BE2C (cell line): Measurements from ENCODE around the gene MYO18B.

ENCODE experiments used
- DNase-seq: peaks from one replicate; pipeline ENCODE4 v3.0.0-alpha.2; 2020
- H3K27me3 ChIP-seq: fragments of 250-450 bp; sonication (Bioruptor Pico); 2 replicates; pipeline ENCODE4 v1.5.1; 2020; ENCODE audit warnings: mild to moderate bottlenecking
- H3K36me3 ChIP-seq: fragments of 250-450 bp; sonication (Bioruptor Pico); 2 replicates; pipeline ENCODE4 v1.5.1; 2020; ENCODE audit warnings: mild to moderate bottlenecking
- H3K4me1 ChIP-seq: fragments of 250-450 bp; sonication (Bioruptor Pico); 2 replicates; pipeline ENCODE4 v1.5.1; 2020
- H3K4me3 ChIP-seq: 2 replicates; pipeline ENCODE4 v1.5.1; 2011; ENCODE audit warnings: low read depth, low read length
- H3K9me3 ChIP-seq: fragments of 250-450 bp; sonication (Bioruptor Pico); 2 replicates; pipeline ENCODE4 v1.5.1; 2020
- TF ChIP-seq, protein P1 (sequence below): IDR thresholded peaks from 2 replicates; pipeline ENCODE4 v1.5.1; 2012; ENCODE audit warnings: mild to moderate bottlenecking, low read depth, low read length

The MYO18B gene

DNA sequence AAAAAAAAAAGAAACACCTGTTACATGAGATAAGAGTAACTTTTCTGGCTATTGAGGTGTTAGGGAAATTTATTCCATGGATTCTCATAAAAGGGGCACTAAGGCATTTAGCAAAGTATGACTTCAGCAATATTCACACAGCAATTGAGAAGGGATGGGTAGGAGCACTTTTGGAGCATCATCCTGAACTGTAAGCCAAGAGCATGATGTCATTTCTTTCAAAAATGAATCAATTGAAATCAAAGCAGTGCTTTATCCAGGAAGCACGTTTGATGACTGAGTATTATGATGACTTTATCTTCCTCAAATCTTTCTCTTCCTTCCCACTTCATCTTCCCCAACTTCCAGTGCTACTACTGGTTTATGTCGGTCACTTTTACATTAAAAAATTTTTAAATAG, 140.4 kb downstream of the MYO18B start:
- TF ChIP-seq, protein P1, sequence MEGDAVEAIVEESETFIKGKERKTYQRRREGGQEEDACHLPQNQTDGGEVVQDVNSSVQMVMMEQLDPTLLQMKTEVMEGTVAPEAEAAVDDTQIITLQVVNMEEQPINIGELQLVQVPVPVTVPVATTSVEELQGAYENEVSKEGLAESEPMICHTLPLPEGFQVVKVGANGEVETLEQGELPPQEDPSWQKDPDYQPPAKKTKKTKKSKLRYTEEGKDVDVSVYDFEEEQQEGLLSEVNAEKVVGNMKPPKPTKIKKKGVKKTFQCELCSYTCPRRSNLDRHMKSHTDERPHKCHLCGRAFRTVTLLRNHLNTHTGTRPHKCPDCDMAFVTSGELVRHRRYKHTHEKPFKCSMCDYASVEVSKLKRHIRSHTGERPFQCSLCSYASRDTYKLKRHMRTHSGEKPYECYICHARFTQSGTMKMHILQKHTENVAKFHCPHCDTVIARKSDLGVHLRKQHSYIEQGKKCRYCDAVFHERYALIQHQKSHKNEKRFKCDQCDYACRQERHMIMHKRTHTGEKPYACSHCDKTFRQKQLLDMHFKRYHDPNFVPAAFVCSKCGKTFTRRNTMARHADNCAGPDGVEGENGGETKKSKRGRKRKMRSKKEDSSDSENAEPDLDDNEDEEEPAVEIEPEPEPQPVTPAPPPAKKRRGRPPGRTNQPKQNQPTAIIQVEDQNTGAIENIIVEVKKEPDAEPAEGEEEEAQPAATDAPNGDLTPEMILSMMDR, result no peak
- H3K27me3 ChIP-seq, result no peaks in the 10 kb centered on the region
- no peak for DNase-seq
- no peaks in the 10 kb centered on the region for H3K9me3 ChIP-seq
- no peaks in the 10 kb centered on the region for H3K4me1 ChIP-seq
- no peaks in the 10 kb centered on the region for H3K36me3 ChIP-seq
- no peak overlapping the region for H3K4me3 ChIP-seq

DNA sequence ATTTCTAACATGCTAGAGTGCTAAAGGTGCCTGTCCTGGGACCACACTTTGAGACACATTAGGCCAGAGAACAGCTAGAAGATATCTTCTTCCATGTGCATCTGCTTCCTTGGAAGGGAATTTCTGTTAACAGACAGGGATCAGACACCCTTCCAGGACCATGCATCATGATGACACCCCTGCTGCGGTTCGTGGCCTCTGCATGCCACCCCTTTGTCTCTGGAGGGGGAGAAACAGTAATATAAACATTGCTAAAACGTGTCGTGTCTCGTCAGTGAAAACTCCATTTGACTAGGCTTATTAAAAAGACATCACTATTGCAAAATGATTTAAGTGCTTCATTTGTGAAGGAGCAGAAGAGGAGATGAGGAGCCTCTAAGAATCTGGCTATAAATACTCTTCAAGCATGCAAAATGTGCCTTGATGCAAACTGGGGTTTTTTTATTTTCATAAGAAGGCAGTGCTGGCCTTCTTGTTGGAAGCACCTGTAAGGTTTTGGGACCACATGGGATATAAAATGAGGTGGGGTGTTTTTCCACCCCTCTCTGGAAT, 141.6 kb downstream of the MYO18B start:
- H3K27me3 ChIP-seq, result no peaks in the 10 kb centered on the region
- H3K36me3 ChIP-seq, result no peaks in the 10 kb centered on the region
- DNase-seq, result no peak
- H3K4me1 ChIP-seq, result no peaks in the 10 kb centered on the region
- no peak overlapping the region for H3K4me3 ChIP-seq
- TF ChIP-seq, protein P1, result no peak
- H3K9me3 ChIP-seq, result no peaks in the 10 kb centered on the region

DNA sequence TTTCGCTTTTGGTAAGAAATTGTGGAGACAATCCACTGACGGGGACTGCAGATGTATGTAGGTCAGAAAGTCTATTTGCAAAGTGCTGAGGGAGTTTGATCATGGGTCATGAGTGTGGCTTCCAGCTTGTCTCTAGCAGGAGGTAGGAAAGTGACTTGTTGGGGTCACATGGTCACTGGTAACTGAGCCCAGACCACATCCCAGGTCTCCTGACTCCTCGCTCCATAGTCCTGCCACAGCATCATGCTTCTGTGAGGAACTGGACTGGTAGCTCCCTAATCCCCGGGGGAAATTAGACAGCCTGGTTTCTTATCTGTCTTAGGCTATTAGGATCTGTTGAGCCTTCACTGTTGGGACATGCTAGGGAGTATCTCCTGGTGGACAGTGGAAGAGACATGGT, 142.1 kb downstream of the MYO18B start:
- Histone ChIP-seq H3K9me3 (no peaks in the 10 kb centered on the region), H3K27me3 (no peaks in the 10 kb centered on the region), H3K36me3 (no peaks in the 10 kb centered on the region), H3K4me3 (no peak overlapping the region), H3K4me1 (no peaks in the 10 kb centered on the region)
- TF ChIP-seq, protein P1, result no peak
- peak; percentile 43 for DNase-seq

DNA sequence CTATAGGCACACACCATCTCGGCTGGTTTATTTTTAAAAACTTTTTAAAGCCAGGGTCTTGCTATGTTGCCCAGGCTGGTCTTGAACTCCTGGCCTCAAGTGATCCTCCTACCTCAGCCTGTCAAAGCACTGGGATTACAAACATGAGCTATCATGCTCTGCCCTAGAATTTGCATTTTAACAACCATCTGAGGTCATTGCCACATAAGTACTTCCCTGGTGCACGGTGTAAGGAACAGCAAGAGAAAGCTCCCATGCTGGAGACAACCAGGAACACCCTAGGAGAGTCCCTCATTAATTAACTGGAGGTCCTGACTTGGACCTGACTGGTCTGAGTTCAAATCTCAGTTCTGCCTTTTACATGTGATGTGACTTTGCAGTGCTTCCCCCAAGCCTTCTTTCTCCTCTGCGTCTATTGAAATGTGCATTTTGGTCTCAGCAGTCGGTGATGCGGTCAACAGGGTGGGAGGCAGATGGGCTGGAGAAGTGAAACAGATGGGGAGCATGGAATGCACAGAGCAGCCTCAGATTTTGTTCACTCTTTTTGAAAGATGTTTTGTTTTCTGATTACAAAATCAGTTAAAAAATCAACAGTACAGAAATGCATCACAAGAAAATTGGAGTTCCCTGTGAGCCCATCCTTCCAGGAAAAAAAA, 146.5 kb downstream of the MYO18B start:
- TF ChIP-seq, protein P1, result no peak
- no peaks in the 10 kb centered on the region for H3K27me3 ChIP-seq
- no peak for DNase-seq

DNA sequence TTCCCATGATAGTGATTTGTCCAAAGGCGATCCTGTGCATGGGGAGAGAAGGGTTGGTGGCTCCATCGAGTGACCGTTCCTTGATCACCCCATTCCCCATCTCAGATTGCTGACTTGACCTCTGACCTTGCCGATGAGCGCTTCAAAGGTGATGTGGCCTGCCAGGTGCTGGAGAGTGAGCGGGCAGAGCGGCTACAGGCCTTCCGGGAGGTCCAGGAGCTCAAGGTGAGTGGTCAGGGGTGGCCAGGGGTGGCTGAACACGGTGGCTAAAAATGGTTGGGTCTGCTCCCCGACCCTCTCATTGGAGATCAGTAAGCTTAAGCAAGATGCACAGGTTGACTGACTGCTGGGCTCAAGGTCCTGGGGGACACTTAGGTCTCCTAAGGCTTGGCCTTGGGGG, 148.7 kb downstream of the MYO18B start:
- Histone ChIP-seq H3K4me3 (no peak overlapping the region), H3K9me3 (no peaks in the 10 kb centered on the region), H3K4me1 (no peaks in the 10 kb centered on the region), H3K27me3 (no peaks in the 10 kb centered on the region), H3K36me3 (no peaks in the 10 kb centered on the region)
- DNase-seq, result no peak
- TF ChIP-seq, protein P1, result no peak

More for the DNA sequence above, 146.5 kb downstream of the MYO18B start:
- H3K9me3 ChIP-seq, result no peaks in the 10 kb centered on the region
- no peak overlapping the region for H3K4me3 ChIP-seq
- no peaks in the 10 kb centered on the region for H3K36me3 ChIP-seq
- H3K4me1 ChIP-seq, result no peaks in the 10 kb centered on the region

DNA sequence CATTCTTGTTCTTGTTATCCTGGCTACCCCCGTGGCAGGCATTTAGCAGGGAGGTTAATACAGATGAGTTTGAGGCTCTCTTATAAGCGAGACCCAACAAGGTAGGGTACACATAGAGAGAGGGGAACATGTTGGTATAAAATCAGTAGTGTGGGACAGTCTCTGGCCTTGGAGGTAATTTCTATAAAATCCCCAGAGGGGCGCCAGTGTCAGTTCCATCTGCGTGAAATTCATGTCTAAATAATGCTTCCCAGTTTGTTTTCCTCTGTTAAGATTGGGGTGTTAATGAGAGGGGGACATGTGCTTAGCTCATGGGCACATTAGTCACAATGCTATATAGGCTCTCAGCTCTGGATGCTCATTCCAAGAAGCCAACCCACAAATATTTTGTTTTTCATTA, 150.7 kb downstream of the MYO18B start:
- no peak overlapping the region for H3K4me3 ChIP-seq
- no peaks in the 10 kb centered on the region for H3K4me1 ChIP-seq
- TF ChIP-seq, protein P1, result peak; percentile 39
- no peaks in the 10 kb centered on the region for H3K36me3 ChIP-seq
- no peaks in the 10 kb centered on the region for H3K27me3 ChIP-seq
- no peak for DNase-seq
- H3K9me3 ChIP-seq, result no peaks in the 10 kb centered on the region
